Measurements from ENCODE around the gene PKD1. TPM values are rescaled to one million over a fixed set of nuclear protein-coding genes. Genes with fewer than 3 reads are reported as not detected.

Gene PKD1

GRCh38 chr16:2040041-2040786 lies 95.5 kb downstream of the PKD1 start:
- Histone ChIP-seq H4K91ac (ENCODE audit: low read length) (peak overlapping the region; percentile 95), H2BK12ac (ENCODE audit: low read length in 2 of 2) (peak overlapping the region; percentile 81 to 95), H3K4me2 (ENCODE audit: low read length, poor library complexity, severe bottlenecking) (no peak overlapping the region), H3K9me3 (ENCODE audit: control insufficient read depth, low read length) (no peaks in the 10 kb centered on the region), H2AK5ac (ENCODE audit: low read length, severe bottlenecking) (peak overlapping the region; percentile 24), H4K8ac (ENCODE audit: low read length) (peak overlapping the region; percentile 95), H3K27ac (ENCODE audit: low read length, poor library complexity, severe bottlenecking) (peak overlapping the region; percentile 80), H2BK15ac (ENCODE audit: low read depth, poor library complexity, severe bottlenecking) (peak overlapping the region; percentile 55), H3K79me1 (replicated peaks; ENCODE audit: low read length, poor library complexity, severe bottlenecking) (peaks cover 13% of the 10 kb centered on the region), H3K4me1 (ENCODE audit: control insufficient read depth, insufficient read depth, low read depth, low read length) (peaks cover 86% of the 10 kb centered on the region), H3K27me3 (ENCODE audit: control insufficient read depth in 1 of 2, insufficient read depth in 1 of 2, low read length in 2 of 2) (no peaks in the 10 kb centered on the region), H3K9ac (ENCODE audit: low read length) (no peak overlapping the region), H2BK5ac (ENCODE audit: low read depth, low read length, poor library complexity, severe bottlenecking) (no peak overlapping the region), H3K18ac (ENCODE audit: low read depth in 1 of 2, low read length in 2 of 2) (peak overlapping the region; percentile 50 to 86), H3K14ac (ENCODE audit: low read length in 2 of 2) (peak overlapping the region in 1 of 2 experiments; percentile 66), H2BK120ac (ENCODE audit: low read depth, low read length) (peak overlapping the region; percentile 87), H3K4ac (ENCODE audit: low read depth in 1 of 2, low read length in 2 of 2) (peak overlapping the region; percentile 21 to 83), H3K23ac (ENCODE audit: low read length in 2 of 2) (no peak overlapping the region), H2AFZ (ENCODE audit: low read depth, low read length) (no peak overlapping the region), H3K36me3 (ENCODE audit: control insufficient read depth in 1 of 2, insufficient read depth in 2 of 2, low read depth in 1 of 2, low read length in 2 of 2) (peaks cover 0 to 61% of the 10 kb centered on the region in 2 experiments), H3K4me3 (ENCODE audit: insufficient read depth in 1 of 2, low read depth in 1 of 2, low read length in 2 of 2) (no peak overlapping the region)
- DNase-seq, result no peak
- WGBS, result 94% methylated on average over 24 of the region's 24 CpGs

DNA sequence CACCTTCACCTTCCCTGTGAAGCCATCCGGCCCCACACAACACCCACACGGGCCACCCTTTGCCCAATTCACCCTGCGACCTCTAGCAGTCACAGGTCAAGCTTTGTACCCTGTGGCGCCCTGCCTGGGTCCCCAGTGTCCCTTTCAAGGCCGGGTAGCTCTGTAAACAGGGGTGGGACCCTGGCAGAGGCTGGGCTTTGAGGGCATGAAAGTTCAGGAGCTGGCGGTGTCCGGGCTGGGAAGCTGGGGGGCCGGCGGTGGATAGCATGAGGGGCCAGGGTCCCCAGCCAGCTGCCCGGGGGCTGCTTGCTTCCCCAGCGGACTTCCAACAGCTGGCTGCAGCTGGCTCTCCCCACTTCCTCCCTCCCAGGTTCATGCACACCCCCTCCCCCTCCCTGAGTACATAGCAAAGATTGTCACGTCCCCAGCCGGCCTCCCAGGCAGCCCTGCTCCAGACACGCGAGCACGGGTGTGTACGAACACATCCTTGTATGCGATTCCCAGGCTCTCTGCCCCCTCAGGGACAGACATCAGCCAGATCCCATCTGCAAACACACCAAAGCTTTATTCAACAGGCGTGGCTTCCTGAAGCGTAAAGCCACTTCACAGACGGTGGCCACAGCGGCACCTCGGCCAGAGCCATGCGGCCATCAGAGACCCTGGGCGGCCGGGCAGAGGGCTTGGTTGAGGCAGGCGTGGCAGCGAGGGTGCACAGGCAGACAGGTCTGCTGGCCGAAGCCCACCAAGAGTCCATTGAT lies 96.2 kb downstream of the PKD1 start:
- peaks cover 0 to 62% of the 10 kb centered on the region in 2 experiments for H3K36me3 ChIP-seq (ENCODE audit: control insufficient read depth in 1 of 2, insufficient read depth in 2 of 2, low read depth in 1 of 2, low read length in 2 of 2)
- H3K4ac ChIP-seq (ENCODE audit: low read depth in 1 of 2, low read length in 2 of 2), result peak overlapping the region; percentile 77 to 83
- DNase-seq, result peak; percentile 97
- peak overlapping the region; percentile 95 for H4K8ac ChIP-seq (ENCODE audit: low read length)
- peak overlapping the region; percentile 50 to 97 for H3K18ac ChIP-seq (ENCODE audit: low read depth in 1 of 2, low read length in 2 of 2)
- H2AK5ac ChIP-seq (ENCODE audit: low read length, severe bottlenecking), result peak overlapping the region; percentile 24
- H4K91ac ChIP-seq (ENCODE audit: low read length), result peak overlapping the region; percentile 95
- no peak overlapping the region for H3K4me2 ChIP-seq (ENCODE audit: low read length, poor library complexity, severe bottlenecking)
- peaks cover 10% of the 10 kb centered on the region for H3K79me1 ChIP-seq (replicated peaks; ENCODE audit: low read length, poor library complexity, severe bottlenecking)
- WGBS, result 37% methylated on average over 28 of the region's 29 CpGs
- peak overlapping the region; percentile 25 for H3K27ac ChIP-seq (ENCODE audit: low read length, poor library complexity, severe bottlenecking)
- H3K9me3 ChIP-seq (ENCODE audit: control insufficient read depth, low read length), result no peaks in the 10 kb centered on the region
- peak overlapping the region; percentile 94 to 95 for H2BK12ac ChIP-seq (ENCODE audit: low read length in 2 of 2)
- H2BK15ac ChIP-seq (ENCODE audit: low read depth, poor library complexity, severe bottlenecking), result peak overlapping the region; percentile 55
- H3K14ac ChIP-seq (ENCODE audit: low read length in 2 of 2), result peak overlapping the region in 1 of 2 experiments; percentile 22
- H2BK120ac ChIP-seq (ENCODE audit: low read depth, low read length), result peak overlapping the region; percentile 87
- H2BK5ac ChIP-seq (ENCODE audit: low read depth, low read length, poor library complexity, severe bottlenecking), result peak overlapping the region; percentile 47
- H3K4me1 ChIP-seq (ENCODE audit: control insufficient read depth, insufficient read depth, low read depth, low read length), result peaks cover 91% of the 10 kb centered on the region
- H3K9ac ChIP-seq (ENCODE audit: low read length), result peak overlapping the region; percentile 21
- no peak overlapping the region for H2AFZ ChIP-seq (ENCODE audit: low read depth, low read length)
- no peak overlapping the region for H3K23ac ChIP-seq (ENCODE audit: low read length in 2 of 2)
- no peak overlapping the region for H3K4me3 ChIP-seq (ENCODE audit: insufficient read depth in 1 of 2, low read depth in 1 of 2, low read length in 2 of 2)
- no peaks in the 10 kb centered on the region for H3K27me3 ChIP-seq (ENCODE audit: control insufficient read depth in 1 of 2, insufficient read depth in 1 of 2, low read length in 2 of 2)

Small RNA genes within 50 kb of the gene (small RNA-seq; reads per million reads assigned to genes)
- gene MIR1225 (ENCODE audit: low read depth) (not detected), gene MIR3180-5 (ENCODE audit: low read depth) (not detected), gene MIR4516 (ENCODE audit: low read depth) (not detected), gene RF00019 (ENCODE audit: low read depth) (not detected), gene SNORD60 (ENCODE audit: low read depth) (not detected)

Measured in mesenchymal stem cell (in vitro differentiated cells and primary cell).